OCI-LY7 (cell line): ENCODE results near the gene NTF3. TPM values are rescaled to one million over a fixed set of nuclear protein-coding genes. Genes with fewer than 3 reads are reported as not detected.

ENCODE experiments used
- BruUV-seq: library from RNA; stranded (reverse); fragments of 400-500 nt; replicated peaks from 2 replicates; lab custom pipeline; 2021; lab: Mats Ljungman, UMichigan
- CTCF ChIA-PET: fragments of 300-600 bp; sonication (Branson Sonifier 250); formaldehyde crosslinking; loops from one replicate; lab custom pipeline; 2022; ENCODE audit warnings: antibody characterized with exemption; ENCODE audit not compliant: unreplicated experiment; lab: Charles Lee
- POLR2A ChIA-PET: fragments of 300-600 bp; sonication (Branson Sonifier 250); formaldehyde crosslinking; loops from one replicate; lab custom pipeline; 2022; ENCODE audit warnings: antibody characterized with exemption; lab: Charles Lee
- DNase-seq: peaks from one replicate; pipeline ENCODE4 v3.0.0-alpha.2; 2015; ENCODE audit warnings: low spot score
- H2AFZ ChIP-seq: fragments of 200-600 bp; sonication (generic), shearing (Covaris generic); 2 replicates; pipeline ENCODE4 v1.6.1; 2014; ENCODE audit warnings: mild to moderate bottlenecking, antibody characterized with exemption, low read length, moderate library complexity
- H3K27ac ChIP-seq: fragments of 200-600 bp; sonication (generic); 2 replicates; pipeline ENCODE4 v1.5.1; 2014; ENCODE audit warnings: mixed run types, low read depth, mild to moderate bottlenecking, moderate library complexity, low read length, inconsistent platforms; ENCODE audit not compliant: poor library complexity, severe bottlenecking
- H3K36me3 ChIP-seq: fragments of 200-600 bp; sonication (generic); 2 replicates; pipeline ENCODE4 v1.6.1; 2014; ENCODE audit warnings: mild to moderate bottlenecking, antibody characterized with exemption, low read length, moderate library complexity, mixed read lengths; ENCODE audit not compliant: insufficient read depth
- H3K4me1 ChIP-seq: fragments of 200-600 bp; sonication (generic); 2 replicates; pipeline ENCODE4 v1.5.1; 2014; ENCODE audit warnings: mild to moderate bottlenecking, low read length; ENCODE audit not compliant: insufficient read depth, poor library complexity, severe bottlenecking
- H3K4me2 ChIP-seq: fragments of 200-600 bp; sonication (generic); 2 replicates; pipeline ENCODE4 v1.6.1; 2014; ENCODE audit warnings: mild to moderate bottlenecking, low read length
- H3K4me3 ChIP-seq: fragments of 200-600 bp; sonication (generic); 2 replicates; pipeline ENCODE4 v1.5.1; 2014; ENCODE audit warnings: mild to moderate bottlenecking, low read depth, low read length; ENCODE audit not compliant: poor library complexity, severe bottlenecking
- H3K79me2 ChIP-seq: fragments of 200-600 bp; sonication (generic); 2 replicates; pipeline ENCODE4 v1.6.1; 2016; ENCODE audit warnings: low read depth, mild to moderate bottlenecking, low read length, moderate library complexity, mixed read lengths; ENCODE audit not compliant: insufficient read depth
- H3K9me2 ChIP-seq: fragments of 200-600 bp; sonication (generic); 2 replicates; pipeline ENCODE4 v1.6.1; 2016; ENCODE audit warnings: mild to moderate bottlenecking, low read length, mixed read lengths; ENCODE audit not compliant: insufficient read depth
- H3K9me3 ChIP-seq: fragments of 200-600 bp; sonication (generic); 2 replicates; pipeline ENCODE4 v1.6.1; 2014; ENCODE audit warnings: mild to moderate bottlenecking, mixed run types, low read length, mixed read lengths
- H4K20me1 ChIP-seq: fragments of 200-600 bp; sonication (generic); 2 replicates; pipeline ENCODE4 v1.6.1; 2014; ENCODE audit warnings: mild to moderate bottlenecking, antibody characterized with exemption, low read length, moderate library complexity, mixed read lengths; ENCODE audit not compliant: insufficient read depth
- CTCF ChIP-seq: fragments of 200-600 bp; sonication (generic); conservative IDR thresholded peaks from 2 replicates; pipeline ENCODE4 v1.5.1; 2014; ENCODE audit warnings: mild to moderate bottlenecking, antibody characterized with exemption, low read length, moderate library complexity, mixed read lengths
- EZH2phosphoT487 ChIP-seq: fragments of 200-600 bp; sonication (generic); IDR thresholded peaks from 2 replicates; pipeline ENCODE4 v1.6.1; 2018; ENCODE audit warnings: low read depth, borderline replicate concordance, mild to moderate bottlenecking, mixed run types, antibody characterized with exemption, low read length, moderate library complexity, mixed read lengths
- intact Hi-C: fragments of 100-400 bp; cut with micrococcal nuclease; formaldehyde crosslinking; loops from one replicate; pipeline ENCODE4 v1.10.0; 2022; ENCODE audit not compliant: unreplicated experiment
- total RNA-seq, 2 experiments: library from RNA; depleted of rRNA in 1 of 2; stranded (reverse); fragments of >200 nt in 1 of 2; shearing (Covaris generic) in 1 of 2; gene quantifications; 2 replicates each; pipeline ENCODE4 v1.2.3, GENCODE V29; 2014 to 2022

NTF3 gene
- total RNA-seq, 2 experiments from 2014 or later = 9.6 to 11.5 TPM

- intact Hi-C loops = no loop called here
- CTCF ChIA-PET = interaction anchor here (0.6 kb wide), 1 partner anchor 29 kb away, joined by 7 read pairs; no protein-coding TSS in a partner anchor
- BruUV-seq = no TSS peak
Observed at GRCh38 chr12:5403411-5403810, 28.5 kb upstream of the NTF3 start.

GRCh38 chr12:5407034-5407856 is 24.7 kb upstream of the NTF3 start:
- ChIA-PET POLR2A (no interaction called here), CTCF (no interaction called here)
- no peak overlapping the region for H2AFZ ChIP-seq
- H4K20me1 ChIP-seq = no peaks in the 10 kb centered on the region
- H3K27ac ChIP-seq = no peak overlapping the region
- no TSS peak for BruUV-seq
- no peaks in the 10 kb centered on the region for H3K79me2 ChIP-seq
- H3K4me1 ChIP-seq = no peaks in the 10 kb centered on the region
- intact Hi-C loops = no loop called here
- DNase-seq = no peak
- H3K4me2 ChIP-seq = no peak overlapping the region
- no peak overlapping the region for H3K4me3 ChIP-seq
- no peaks in the 10 kb centered on the region for H3K36me3 ChIP-seq
- TF ChIP-seq CTCF = no peak
- no peak for TF ChIP-seq EZH2phosphoT487
- H3K9me2 ChIP-seq = no peaks in the 10 kb centered on the region
- no peaks in the 10 kb centered on the region for H3K9me3 ChIP-seq

More at GRCh38 chr12:5403411-5403810, 28.5 kb upstream of the NTF3 start:
- H3K27ac ChIP-seq = no peak overlapping the region
- H2AFZ ChIP-seq = no peak overlapping the region
- H3K4me1 ChIP-seq = no peaks in the 10 kb centered on the region
- H3K9me2 ChIP-seq = no peaks in the 10 kb centered on the region
- no peak for DNase-seq
- H3K9me3 ChIP-seq = no peaks in the 10 kb centered on the region
- TF ChIP-seq EZH2phosphoT487 (no peak), CTCF (no peak)
- POLR2A ChIA-PET = interaction anchor here (0.6 kb wide), 1 partner anchor 68 kb away, joined by 3 read pairs; no protein-coding TSS in a partner anchor
- H3K4me3 ChIP-seq = no peak overlapping the region
- H4K20me1 ChIP-seq = no peaks in the 10 kb centered on the region
- no peaks in the 10 kb centered on the region for H3K36me3 ChIP-seq
- H3K4me2 ChIP-seq = no peak overlapping the region
- H3K79me2 ChIP-seq = no peaks in the 10 kb centered on the region

- ChIA-PET CTCF (no interaction called here), POLR2A (no interaction called here)
Observed at GRCh38 chr12:5409619-5410018, 22.3 kb upstream of the NTF3 start.

More at GRCh38 chr12:5409619-5410018, 22.3 kb upstream of the NTF3 start:
- Histone ChIP-seq H2AFZ (no peak overlapping the region), H3K4me3 (no peak overlapping the region), H3K9me2 (no peaks in the 10 kb centered on the region), H3K9me3 (no peaks in the 10 kb centered on the region), H4K20me1 (no peaks in the 10 kb centered on the region), H3K27ac (no peak overlapping the region), H3K4me2 (no peak overlapping the region), H3K79me2 (no peaks in the 10 kb centered on the region), H3K36me3 (no peaks in the 10 kb centered on the region), H3K4me1 (no peaks in the 10 kb centered on the region)
- DNase-seq = no peak
- no TSS peak for BruUV-seq
- intact Hi-C loops = no loop called here
- TF ChIP-seq CTCF (no peak), EZH2phosphoT487 (no peak)
